Measurements from ENCODE around the gene FGD2.
"Not testable (repeated sequence)": the region's sequence is repeated elsewhere in the genome, so short reads cannot be mapped to it uniquely, and the experiment has no call there.

Gene FGD2

GRCh38 chr6:37047689-37048402 lies 42.4 kb downstream of the FGD2 start:
- DNase-seq, result no peak

- no peak for DNase-seq
Measured at GRCh38 chr6:37048403-37048850, 43.0 kb downstream of the FGD2 start.

GRCh38 chr6:37048851-37049757 lies 43.6 kb downstream of the FGD2 start:
- peak in 3 of 4 experiments; percentile 21 to 61 (median 30) for DNase-seq

- DNase-seq, result no peak
Measured at GRCh38 chr6:37049758-37050044, 44.2 kb downstream of the FGD2 start.

- DNase-seq, result peak in 2 of 4 experiments; percentile 41 to 45
Measured at GRCh38 chr6:37050045-37050853, 44.8 kb downstream of the FGD2 start.

- DNase-seq, result no peak
Measured at GRCh38 chr6:37050854-37051137, 45.3 kb downstream of the FGD2 start.

- peak; percentile 56 to 88 (median 74) for DNase-seq
Measured at GRCh38 chr6:37051138-37052026, 45.9 kb downstream of the FGD2 start.

- DNase-seq, result no peak
Measured at GRCh38 chr6:37052027-37052628, 46.7 kb downstream of the FGD2 start.

- DNase-seq, result no peak
Measured at GRCh38 chr6:37053683-37054082, 48.2 kb downstream of the FGD2 start.

GRCh38 chr6:37054171-37054570 lies 48.7 kb downstream of the FGD2 start:
- DNase-seq, result no peak

- DNase-seq, result no peak
Measured at GRCh38 chr6:37054580-37054979, 49.1 kb downstream of the FGD2 start.

GRCh38 chr6:37056112-37056403 lies 50.6 kb downstream of the FGD2 start:
- DNase-seq, result no peak

GRCh38 chr6:37056439-37057127 lies 51.1 kb downstream of the FGD2 start:
- DNase-seq, result no peak

GRCh38 chr6:37057128-37057471 lies 51.6 kb downstream of the FGD2 start:
- DNase-seq, result no peak

GRCh38 chr6:37057678-37058077 lies 52.2 kb downstream of the FGD2 start:
- no peak for DNase-seq

GRCh38 chr6:37058084-37058586 lies 52.7 kb downstream of the FGD2 start:
- DNase-seq, result no peak

- not testable (repeated sequence) for DNase-seq
Measured at GRCh38 chr6:37058984-37059343, 53.5 kb downstream of the FGD2 start.

GRCh38 chr6:37059344-37060194 lies 54.1 kb downstream of the FGD2 start:
- DNase-seq, result no peak

- DNase-seq, result no peak
Measured at GRCh38 chr6:37060195-37060559, 54.7 kb downstream of the FGD2 start.

GRCh38 chr6:37061157-37061804 lies 55.8 kb downstream of the FGD2 start:
- no peak for DNase-seq

Data from activated naive CD4-positive, alpha-beta T cell (primary cell).